HG02588 (cell line): Measurements from ENCODE around the gene ZNF285.
"Not testable (repeated sequence)": the region's sequence is repeated elsewhere in the genome, so short reads cannot be mapped to it uniquely, and the experiment has no call there.

Source experiments
- ATAC-seq: cut with Tn5 transposase; IDR thresholded peaks from one replicate; pipeline ENCODE4 v1.9.1; 2021; ENCODE audit warnings: mild to moderate bottlenecking, moderate library complexity; ENCODE audit not compliant: unreplicated experiment

The ZNF285 gene

DNA sequence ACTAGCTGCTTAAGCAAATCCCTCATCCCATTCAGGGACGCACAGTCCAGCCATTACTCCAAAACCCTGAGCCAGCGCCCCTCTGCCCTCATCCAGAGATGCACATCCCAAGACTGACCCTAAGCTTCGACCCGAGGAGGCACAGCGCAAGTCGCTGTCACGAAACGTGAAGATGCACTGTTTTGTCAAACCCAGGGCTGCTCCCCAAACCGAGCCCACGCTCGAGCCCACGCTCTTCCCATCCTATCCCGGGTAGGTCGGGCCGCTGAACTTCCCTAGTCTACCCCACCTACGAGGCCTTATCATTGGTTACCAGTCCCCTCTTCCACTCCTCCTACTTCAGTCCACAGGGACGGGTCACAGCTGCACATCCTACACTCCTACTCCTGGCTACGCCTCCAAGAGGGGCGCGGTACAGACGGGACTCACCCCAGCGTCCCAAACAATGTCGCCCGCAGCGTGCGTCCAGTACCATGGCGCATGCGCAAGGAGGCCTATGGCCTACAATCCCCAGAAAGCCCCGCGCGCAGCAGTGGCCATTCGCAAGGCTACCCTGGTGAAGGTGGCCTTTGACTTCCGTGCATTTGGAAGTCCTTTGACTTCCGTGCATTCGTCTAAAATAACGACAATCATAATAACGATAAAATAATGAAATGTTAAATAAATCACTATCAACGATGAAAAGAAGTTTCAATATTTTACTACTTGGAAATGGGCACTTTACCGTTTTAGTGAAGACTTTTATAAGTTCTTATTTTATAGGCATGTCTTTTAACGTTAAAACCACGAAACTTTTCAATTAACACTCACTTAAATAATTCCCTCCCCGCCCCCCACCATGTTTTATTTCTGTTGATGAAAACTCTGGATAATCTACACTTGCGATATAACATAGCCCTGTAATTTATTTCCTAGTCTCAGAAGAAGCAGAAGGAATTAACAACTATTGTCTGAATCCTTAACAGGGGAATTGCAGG is at the start of gene ZNF285:
TSS of gene ZNF285 (minus strand) at position 470 of the 977 bp plus-strand sequence. CDS start 4,395 bp downstream, outside the sequence.
- ATAC-seq: no peak

DNA sequence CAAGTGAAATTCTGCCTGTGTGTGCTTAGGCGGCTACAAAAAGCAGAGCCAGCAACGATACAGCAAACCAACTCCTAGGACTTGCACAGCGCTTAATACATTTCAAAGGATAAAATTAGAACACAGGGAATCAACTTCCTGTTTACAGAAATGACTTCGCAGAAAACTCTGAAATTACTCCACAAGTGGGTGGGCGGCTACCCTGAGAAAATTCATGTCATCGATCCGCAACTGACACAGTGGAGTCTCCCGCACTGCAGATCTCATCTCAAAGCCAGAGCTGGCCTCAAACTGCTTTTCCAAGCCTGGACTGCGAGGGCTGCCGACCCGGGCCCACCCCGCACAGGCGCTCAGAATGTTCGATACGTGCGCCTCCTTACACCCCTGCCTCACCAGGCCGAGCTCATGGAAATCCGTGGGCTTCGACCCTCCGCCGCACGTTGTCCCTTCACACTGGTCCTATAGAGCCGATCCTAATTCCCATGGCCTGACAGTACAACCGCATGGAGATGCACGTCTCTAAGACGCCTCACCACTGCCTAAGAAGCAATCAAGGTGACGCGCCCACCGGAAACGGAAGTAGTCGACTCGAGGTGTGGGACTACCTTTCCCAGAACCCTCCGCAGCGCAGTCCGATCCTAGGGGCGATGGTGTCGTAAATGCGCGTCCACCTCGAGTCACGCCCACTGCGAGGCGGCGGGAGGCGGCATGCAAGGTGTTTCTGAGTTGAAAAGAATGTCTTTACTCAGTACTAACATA is 46.7 kb upstream of the ZNF285 start, which contains the start of gene ZNF229:
TSS of gene ZNF229 (minus strand) at position 557 of the 759 bp plus-strand sequence. CDS start 5,625 bp downstream, outside the sequence.
- ATAC-seq: no peak

DNA sequence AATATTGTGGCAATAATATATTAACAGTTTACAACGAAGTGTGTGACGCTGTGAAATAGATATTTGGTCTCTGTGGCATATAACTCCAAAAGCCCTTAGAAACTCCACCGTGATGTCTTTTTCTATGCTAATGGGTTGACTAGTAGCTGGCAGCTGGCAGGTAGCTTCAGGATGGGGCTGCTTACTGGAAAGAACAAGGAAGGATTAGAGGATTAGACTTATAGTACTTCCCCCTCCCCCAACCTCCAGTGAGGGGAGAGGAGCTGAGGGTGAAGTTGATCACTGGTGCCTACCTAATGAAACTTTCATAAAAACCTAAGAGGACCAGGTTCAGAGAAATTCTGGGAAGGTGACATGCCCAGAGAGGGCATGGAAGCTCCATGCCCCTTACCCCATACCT is 37.0 kb upstream of the ZNF285 start:
- ATAC-seq: no peak

DNA sequence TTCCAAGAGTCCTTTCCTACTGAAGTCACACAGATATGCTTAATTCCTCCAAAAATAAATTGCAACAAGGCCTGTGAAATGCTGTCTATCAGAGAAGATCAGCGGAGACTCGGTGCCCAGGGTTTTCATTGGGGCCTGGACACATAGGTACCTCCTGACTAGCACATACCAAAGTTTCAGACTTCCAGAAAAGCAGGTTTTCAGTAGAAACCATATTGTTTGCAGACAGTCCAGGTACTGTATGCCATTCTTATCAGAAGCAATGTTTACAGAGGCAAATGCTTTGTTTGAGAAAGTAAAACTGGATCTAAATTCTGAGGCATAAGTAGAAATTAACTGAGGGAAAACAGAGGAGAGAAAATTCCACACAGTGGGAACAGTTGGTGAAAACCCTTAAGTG is 34.0 kb upstream of the ZNF285 start:
- ATAC-seq: no peak

DNA sequence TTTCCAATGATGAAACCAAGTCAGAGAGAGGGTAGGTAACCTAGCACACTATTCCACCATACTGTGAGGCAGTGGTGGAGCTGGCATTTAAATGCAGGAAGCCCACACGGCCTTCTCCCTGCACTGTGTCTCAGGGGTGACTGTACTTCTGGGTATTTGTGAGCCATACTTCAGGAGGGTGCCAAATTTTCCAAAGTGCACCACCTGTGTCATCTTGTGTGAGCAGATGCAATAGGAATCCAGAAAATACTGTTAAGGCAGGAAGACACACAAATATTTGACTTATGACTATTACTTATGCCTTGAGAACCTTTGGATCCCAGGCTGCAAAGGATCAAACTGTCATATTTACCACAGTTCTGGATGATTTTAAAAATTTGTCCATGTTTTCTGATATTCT is 29.5 kb upstream of the ZNF285 start:
- ATAC-seq: no peak

DNA sequence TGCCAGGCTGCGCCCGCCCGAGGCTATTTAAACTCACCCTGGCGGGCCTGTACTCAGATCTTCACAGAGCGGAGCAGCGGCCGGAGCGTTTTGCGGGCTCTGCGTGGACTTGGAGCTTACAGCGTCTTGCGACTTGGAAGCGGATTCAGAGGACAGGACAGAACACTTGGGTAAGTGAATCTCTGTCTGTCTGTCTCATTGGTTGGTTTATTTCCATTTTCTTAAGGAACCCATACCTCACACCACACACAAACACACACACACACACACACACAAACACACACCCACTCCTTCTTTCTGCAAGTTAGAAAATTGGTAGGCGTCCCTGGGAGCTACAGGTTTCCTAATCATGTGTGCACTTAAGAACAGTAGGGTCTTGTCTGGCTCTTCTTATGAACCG is 14.1 kb upstream of the ZNF285 start:
- not testable (repeated sequence) for ATAC-seq

DNA sequence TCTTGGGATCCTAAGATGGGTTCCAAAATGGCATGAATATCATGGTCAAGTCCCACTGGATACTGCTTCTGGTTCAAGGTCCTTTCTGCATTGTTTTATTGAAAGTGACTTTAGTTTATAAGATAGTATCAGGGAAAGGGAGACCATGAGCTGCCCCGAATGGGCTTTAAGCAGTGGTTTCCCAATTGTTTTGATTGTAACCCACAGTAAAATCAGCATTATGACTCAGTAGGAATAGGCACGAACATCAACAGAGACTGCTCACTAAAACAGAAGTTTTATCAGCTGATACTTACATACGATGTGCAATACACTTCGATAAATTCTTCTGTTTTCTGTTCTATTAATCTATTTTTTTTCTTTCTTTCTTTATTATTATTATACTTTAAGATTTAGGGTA is 12.1 kb downstream of the ZNF285 start:
- ATAC-seq: not testable (repeated sequence)

DNA sequence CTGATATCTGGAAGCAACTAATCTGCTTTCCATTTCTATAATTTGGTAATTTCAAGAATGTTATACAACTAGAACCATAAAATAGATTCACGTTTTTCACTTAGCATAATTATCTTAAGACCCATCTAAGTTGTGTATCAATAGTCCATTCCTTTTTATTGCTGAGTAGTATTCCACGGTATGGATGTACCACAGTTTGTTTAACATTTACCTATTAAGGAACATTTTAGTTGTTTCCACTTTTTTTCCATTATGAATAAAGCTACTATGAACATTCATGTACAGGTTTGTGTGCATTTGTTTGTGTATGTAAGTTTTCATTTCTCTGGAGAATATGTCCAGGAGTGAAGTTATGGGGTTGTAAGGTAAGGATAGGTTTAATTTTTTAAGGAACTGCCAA is 26.6 kb downstream of the ZNF285 start:
- no peak for ATAC-seq

DNA sequence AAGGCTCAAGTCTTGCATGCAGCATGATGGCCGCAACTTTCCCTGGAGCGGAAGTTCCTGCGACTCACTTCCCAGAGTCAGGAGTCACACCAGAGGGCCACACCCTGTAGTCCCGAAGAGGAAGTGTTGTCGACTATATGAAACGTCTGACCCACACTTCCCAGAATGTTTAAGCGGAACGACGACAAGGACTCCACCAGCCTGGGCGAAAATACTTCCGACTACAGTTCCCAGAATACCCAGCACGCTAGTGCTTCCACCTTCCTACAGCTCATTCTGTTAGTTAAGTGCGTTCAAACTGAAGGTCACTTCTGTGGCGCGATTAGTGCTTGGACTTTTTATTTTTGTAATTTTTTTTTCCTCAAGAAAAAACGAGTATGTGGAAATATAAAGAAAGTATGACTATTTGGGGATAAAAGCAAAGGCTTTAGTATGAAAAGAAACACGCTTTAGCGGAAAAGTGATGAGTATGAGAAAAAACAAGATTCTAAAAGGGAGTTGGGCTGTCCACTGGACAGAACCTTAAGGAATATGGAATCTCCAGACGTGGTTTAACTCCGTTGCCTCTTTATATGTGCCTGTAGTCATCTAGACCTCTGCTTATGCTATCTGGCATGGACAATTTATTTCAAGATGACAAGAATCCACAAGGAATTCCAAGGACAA is 29.5 kb downstream of the ZNF285 start:
- ATAC-seq: no peak

DNA sequence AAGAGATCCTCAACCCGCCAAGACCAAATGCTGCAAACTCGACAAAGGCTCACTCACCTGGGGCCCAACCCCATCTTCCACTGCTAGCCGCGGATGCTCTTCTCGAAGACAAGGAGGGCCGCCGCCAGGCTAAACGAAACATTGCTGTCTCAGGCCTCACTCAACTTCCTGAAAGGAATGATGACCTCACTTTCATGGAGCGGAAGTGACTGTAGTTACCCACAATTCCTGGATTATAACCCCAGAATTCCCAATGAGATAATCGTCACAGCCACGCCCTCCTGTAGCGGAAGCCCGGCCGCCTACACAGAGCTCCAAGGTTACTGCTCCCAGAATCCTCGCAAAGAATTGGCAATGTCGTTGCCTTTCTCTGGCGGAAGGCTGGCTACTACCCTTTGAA is 34.4 kb downstream of the ZNF285 start:
- ATAC-seq: no peak

DNA sequence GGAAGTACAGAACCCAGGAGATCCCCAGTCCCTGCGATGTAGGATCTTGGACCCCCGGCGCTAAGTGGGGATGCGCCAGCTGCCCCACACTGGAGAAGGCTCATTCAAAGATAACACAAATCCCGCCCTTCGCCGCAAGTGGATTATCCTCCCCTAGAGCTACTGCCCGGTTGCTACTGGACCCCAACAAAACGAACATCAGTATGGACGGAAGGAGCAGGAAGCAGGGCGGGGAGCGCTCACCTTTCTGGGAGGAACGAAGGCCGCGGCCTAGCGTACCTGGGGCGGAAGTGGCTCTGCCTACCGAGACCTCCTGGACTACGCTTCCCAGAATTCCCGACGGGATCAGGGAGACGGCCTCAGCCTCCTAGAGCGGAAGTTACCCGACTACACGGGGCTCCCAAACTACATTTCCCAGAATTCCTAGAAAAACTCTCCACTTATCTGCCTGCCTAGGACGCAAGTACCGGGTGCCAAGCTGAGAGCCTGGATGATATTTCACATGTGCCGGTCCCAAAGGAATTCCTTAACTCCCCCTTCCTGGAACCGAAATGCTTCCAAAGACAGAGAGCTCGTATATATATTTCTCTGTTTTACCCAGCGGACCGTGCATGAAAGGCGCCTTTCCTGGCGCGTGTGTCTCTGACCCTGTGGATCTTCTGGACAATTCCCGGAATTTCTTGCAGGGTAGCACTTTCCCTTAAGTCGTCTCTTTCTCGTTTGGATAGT is 44.9 kb downstream of the ZNF285 start, which contains the start of gene ZNF112:
TSS of gene ZNF112 (minus strand) at position 298 of the 729 bp plus-strand sequence. CDS start 16,141 bp downstream, outside the sequence.
- no peak for ATAC-seq

DNA sequence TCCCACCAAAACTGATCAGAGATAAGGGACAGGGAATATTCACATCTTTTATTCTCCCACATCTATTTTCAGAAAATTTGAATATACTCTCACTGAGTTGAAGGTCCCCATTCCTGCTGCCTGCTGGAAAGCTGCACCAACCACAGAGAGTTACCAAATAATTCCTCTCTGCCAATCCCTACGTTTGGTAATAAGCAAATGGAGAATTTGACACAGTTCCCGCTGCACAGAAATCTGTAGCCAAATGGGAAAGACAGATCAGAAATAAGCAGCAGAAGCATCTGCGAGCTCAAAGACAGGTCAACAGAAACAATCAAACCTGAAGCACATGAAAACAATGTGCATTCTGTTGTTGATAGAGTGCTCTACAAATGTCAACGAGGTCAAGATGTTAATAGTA is 54.9 kb downstream of the ZNF285 start:
- no peak for ATAC-seq

DNA sequence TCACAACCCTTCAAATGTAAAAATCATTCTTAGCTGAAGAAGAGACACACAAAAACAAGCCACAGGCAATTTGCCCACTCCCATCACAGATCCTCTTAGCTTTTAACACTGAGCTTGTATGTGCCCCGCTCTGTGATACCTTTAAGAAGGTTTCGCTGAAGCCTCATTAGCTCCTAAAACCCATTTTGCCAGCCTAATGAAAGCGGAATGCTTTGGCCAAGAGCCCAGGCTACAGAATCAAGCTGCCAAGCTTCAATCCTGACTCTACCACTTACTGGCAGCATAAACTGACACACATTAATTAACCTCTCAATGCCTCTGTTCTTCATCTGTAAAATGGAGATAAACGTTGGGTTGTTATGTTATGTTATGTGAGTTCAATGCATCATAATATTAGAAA is 55.4 kb downstream of the ZNF285 start:
- ATAC-seq: no peak

DNA sequence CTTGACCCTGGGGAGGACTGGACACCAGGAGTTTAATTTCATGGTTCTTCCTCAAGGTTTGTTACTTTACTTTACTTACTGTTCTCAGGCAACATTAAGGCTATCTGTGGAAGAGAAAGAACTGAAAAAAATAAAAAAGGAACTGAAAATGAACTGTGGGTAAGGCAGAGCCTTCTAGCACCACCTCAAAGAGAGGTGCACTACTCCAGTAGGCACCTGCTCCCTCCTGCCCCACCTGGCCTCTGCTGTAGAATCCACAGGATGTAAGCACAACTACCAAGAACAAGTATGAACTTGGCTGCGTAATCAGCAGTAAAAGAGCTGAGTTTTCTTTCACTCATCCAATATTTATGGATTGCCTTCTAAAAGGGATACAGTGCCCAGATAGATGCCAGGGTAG is 57.2 kb downstream of the ZNF285 start:
- no peak for ATAC-seq

DNA sequence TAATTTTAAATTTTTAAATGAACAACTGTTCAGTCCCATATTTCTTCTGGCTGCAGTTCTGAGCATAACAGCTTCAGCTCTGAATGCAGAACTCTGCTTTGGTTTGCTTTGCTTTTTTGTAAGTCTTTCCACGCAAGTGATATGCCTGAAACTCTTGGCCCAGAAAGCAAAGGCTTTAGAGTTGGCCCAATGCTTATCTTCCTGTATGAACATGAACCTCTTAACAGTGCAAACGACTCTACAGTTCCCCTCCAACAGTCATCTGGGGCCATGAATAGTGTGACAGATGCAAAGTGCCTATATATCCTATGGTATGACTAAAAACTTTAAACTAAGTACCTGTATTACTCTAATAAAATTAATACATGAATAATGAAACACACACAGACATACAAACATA is 59.6 kb downstream of the ZNF285 start:
- ATAC-seq: no peak

DNA sequence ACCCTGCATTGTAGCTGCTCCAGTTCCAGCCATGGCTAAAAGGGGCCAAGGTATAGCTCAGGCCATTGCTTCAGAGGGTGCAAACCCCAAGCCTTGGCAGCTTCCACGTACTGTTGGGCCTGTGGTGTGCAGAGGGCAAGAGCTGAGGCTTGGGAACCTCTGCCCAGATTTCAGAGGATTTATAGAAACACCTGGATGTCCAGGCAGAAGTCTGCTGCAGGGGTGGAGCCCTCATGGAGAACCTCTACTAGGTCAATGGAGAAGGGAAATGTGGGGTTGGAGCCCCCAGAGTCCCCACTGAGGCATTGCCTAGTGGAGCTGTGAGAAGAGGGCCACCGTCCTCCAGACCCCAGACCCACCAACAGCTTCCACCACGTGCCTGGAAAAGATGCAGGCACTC is 66.8 kb downstream of the ZNF285 start:
- not testable (repeated sequence) for ATAC-seq
